Ovary (tissue), 3 donors: ENCODE measurements around the gene GPC6.

Experiments
- EP300 ChIP-seq: sonication (generic); formaldehyde crosslinking; IDR thresholded peaks from one replicate; pipeline ENCODE4 v1.6.1; 2017; ENCODE audit warnings: antibody characterized with exemption
- POLR2A ChIP-seq: fragments of 450-650 bp; IDR thresholded peaks from one replicate; pipeline ENCODE4 v1.6.1; 2017; ENCODE audit warnings: antibody characterized with exemption, mild to moderate bottlenecking, moderate library complexity
- TF ChIP-seq, protein P1 (sequence below), 3 donors: fragments of 450-650 bp in 2 of 3; fragments of 200-600 bp in 1 of 3; IDR thresholded peaks; one replicate each; pipeline versions ENCODE4 v1.5.1 to v1.8.0; 2016 to 2022; ENCODE audit warnings: antibody characterized with exemption in 3 of 3, mild to moderate bottlenecking in 1 of 3
- donor health status: DM: no; HTN: no; CAD: no.

DNA sequence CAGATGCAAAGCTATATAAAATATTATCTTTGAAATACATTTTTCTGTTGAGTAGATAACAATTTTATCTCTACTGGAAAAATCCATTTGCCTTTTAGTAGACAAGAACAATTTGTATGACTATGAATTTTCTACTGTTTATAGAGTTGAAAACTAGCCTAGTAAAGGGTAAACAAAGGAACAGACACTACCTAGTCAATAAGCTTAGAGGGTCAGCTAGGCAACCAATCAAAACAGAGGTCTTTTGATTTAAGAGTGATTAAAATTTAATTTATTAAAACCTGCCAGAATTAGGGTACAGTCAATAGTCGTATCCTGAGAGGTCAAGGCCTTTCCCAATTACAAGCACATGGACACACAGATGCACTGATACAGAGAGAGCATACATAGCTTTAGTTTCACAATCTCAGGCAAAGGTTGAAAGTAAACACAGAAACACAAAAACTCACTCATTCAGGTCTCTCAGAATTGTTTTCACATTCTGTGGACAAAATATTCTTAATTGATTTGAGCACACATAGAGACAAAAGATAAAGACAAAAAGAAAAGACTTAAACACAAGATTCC, 24.5 kb upstream of the GPC6 start:
- TF ChIP-seq, protein P1, sequence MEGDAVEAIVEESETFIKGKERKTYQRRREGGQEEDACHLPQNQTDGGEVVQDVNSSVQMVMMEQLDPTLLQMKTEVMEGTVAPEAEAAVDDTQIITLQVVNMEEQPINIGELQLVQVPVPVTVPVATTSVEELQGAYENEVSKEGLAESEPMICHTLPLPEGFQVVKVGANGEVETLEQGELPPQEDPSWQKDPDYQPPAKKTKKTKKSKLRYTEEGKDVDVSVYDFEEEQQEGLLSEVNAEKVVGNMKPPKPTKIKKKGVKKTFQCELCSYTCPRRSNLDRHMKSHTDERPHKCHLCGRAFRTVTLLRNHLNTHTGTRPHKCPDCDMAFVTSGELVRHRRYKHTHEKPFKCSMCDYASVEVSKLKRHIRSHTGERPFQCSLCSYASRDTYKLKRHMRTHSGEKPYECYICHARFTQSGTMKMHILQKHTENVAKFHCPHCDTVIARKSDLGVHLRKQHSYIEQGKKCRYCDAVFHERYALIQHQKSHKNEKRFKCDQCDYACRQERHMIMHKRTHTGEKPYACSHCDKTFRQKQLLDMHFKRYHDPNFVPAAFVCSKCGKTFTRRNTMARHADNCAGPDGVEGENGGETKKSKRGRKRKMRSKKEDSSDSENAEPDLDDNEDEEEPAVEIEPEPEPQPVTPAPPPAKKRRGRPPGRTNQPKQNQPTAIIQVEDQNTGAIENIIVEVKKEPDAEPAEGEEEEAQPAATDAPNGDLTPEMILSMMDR (IDR thresholded peaks at IDR 0.05): no peak
- TF ChIP-seq POLR2A (no peak), EP300 (no peak)
